Measurements from ENCODE around the gene ADRM1.

DNA sequence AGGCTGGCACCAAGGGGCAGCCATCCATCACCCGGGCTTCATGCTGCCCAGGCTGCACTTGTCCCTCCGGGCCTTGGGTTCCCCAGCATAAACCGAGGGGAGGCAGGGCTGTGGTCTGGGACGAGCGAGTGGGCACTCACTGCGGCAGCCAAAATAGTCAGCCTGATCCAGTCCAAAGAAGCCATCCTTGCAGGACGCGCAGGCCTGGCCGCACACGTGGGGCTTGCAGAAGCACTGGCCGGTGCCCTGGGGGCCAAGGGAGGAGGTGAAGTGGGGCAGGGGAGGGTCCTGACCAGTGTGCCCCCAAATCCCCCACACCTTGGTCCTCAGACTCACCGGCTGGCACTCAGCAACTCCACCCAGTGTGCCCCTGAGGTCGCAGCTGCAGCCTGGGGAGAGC, 32.1 kb downstream of the ADRM1 start:
- TF ChIP-seq, protein P1, sequence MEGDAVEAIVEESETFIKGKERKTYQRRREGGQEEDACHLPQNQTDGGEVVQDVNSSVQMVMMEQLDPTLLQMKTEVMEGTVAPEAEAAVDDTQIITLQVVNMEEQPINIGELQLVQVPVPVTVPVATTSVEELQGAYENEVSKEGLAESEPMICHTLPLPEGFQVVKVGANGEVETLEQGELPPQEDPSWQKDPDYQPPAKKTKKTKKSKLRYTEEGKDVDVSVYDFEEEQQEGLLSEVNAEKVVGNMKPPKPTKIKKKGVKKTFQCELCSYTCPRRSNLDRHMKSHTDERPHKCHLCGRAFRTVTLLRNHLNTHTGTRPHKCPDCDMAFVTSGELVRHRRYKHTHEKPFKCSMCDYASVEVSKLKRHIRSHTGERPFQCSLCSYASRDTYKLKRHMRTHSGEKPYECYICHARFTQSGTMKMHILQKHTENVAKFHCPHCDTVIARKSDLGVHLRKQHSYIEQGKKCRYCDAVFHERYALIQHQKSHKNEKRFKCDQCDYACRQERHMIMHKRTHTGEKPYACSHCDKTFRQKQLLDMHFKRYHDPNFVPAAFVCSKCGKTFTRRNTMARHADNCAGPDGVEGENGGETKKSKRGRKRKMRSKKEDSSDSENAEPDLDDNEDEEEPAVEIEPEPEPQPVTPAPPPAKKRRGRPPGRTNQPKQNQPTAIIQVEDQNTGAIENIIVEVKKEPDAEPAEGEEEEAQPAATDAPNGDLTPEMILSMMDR (conservative IDR thresholded peaks at IDR 0.05; ENCODE audit: low read depth in 2 of 2): no peak
- TF ChIP-seq NANOG (IDR thresholded peaks at IDR 0.05; ENCODE audit: borderline replicate concordance) (no peak), EZH2phosphoT487 (IDR thresholded peaks at IDR 0.05; ENCODE audit: unreplicated experiment) (no peak), EZH2 (IDR thresholded peaks at IDR 0.05; ENCODE audit: low read depth, unreplicated experiment) (no peak), POLR2AphosphoS5 (IDR thresholded peaks at IDR 0.05; ENCODE audit: low read depth) (no peak)

All from GM23338 (cell line).